Measurements from ENCODE around the gene TTLL3.

GRCh38 chr3:9883706-9884554, 73.9 kb downstream of the TTLL3 start:
- TF ChIP-seq SUZ12 (IDR thresholded peaks at IDR 0.05; ENCODE audit: extremely low read depth, insufficient read depth, insufficient read length), result no peak
- TF ChIP-seq YY1 (IDR thresholded peaks at IDR 0.05; ENCODE audit: insufficient read depth, insufficient read length), result no peak
